Raji (cell line): ENCODE data around the gene UNKL.

Experiments
- POLR2A ChIP-seq: IDR thresholded peaks from 2 replicates; pipeline ENCODE4 v1.6.1; 2011; ENCODE audit warnings: low read depth, low read length, control low read depth; ENCODE audit not compliant: insufficient read depth

The UNKL gene

DNA sequence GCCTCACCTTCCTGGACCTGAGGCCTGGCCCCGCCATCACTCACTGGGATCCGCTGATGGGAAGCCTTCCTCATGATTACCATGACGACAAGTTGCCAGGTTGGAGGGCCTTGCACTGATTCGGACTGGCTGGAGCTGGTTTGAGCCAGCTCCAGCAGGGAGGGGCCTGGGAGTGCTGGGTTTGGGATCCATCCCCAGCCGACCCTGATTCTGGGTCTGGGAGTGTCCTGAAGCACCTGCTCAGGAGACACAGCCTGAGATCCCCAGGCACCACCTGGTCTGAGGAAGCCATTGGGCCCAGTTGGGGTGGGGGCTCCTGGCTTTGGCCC, 86.9 kb downstream of the UNKL start:
- no peak for TF ChIP-seq POLR2A

DNA sequence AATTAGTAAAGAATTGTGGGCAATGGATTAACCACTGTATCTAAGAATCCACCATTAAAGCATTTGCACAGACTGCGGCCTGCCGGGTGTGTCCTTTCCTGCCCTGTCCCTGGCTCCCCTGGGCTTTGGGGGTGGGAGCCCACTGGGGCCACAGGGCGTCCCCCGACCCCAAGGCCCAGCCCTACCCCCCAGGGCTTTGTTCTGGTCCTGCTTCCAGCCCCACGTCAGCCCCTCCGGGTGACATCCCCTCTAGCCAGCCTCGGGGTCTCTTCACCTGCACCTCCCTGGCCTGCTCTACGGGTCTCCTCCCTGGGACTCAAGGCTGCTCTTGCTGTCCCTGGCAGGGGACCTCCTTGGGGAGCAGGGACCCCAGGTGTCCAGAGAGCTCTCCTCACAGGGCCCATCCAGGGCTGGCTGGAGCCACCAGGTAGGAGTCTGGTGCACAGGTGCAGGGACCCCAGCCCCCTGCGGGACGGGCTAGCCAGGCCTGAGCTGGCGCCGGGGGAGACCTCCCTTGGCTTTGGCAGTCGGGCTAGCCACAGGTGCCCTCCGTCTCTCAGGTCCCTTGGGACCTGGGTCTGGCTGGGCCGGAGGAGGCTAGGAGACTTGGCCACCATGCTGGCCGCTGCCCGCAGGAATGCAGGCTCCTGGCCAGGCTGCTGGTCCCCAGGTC, 87.4 kb downstream of the UNKL start:
- no peak for TF ChIP-seq POLR2A

DNA sequence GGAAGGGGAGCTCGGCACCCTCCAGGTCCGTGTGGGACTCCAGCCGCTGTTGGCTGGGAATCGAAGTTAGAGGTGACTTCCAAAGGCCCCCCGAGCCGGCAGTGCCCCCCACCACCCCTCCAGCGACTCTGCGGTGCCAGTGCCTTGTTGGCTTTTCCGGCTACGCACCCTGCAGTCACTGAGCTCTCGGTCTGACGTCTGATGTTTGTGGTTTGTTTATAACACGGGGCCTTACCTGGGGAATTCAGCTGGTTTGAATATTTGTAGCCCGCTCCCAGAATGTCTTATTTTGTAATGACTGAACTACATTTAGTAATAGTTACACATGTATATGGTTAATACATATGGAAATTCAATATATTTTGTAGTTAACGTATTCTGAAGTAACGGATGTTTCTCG, 88.1 kb downstream of the UNKL start:
- no peak for TF ChIP-seq POLR2A

DNA sequence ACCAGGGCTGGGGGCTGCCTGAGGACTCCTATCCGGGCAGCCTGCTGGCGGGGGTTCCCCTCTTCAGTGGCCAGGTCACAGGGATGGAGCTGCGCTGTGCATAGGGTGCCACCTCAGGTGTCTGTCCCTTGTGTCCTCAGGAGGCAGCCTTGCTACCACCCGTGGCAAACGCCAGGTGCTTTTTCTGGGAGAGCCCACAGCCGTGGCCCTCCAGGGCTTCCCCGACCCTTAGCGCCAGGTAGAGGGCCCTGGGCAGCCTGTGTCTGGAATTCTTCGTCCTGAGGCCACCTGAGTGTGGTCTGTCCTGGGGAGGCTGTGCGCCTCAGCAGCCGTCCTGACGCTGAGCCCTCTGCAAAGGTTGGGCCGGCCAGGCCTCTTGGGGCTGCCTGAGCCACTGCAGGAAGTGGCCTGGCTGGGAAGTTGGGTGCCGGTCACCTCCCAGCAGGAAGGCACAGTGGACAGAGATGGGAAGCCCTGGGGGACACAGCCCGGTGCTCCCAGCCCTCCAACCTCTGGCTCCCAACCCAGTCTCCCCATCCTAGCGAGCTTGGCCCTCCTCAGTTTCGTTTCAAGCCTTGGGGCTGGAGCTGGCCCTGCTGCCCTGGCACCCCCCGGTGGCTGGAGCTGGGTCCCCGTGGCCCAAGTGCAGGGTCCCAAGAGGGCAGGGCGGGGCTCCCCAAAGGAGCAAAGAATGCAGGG, 88.7 kb downstream of the UNKL start:
- TF ChIP-seq POLR2A, result no peak

DNA sequence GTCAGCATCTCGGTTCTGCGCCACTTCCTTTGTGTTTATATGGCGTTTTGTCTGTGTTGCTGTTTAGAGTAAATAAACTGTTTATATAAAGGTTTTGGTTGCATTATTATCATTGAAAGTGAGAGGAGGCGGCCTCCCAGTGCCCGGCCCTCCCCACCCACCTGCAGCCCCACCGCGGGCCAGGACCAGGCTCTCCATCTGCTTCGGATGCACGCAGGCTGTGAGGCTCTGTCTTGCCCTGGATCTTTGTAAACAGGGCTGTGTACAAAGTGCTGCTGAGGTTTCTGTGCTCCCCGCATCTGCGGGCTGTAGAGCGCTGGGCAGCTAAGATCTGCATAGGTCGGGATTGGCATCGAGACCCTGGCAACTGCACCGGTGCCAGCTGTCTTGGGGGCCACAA, 89.2 kb downstream of the UNKL start:
- no peak for TF ChIP-seq POLR2A

GRCh38 chr16:1324286-1324826, 90.1 kb downstream of the UNKL start:
- TF ChIP-seq POLR2A, result no peak

- TF ChIP-seq POLR2A, result no peak
Measured at GRCh38 chr16:1323296-1324239, 90.9 kb downstream of the UNKL start.

- no peak for TF ChIP-seq POLR2A
Measured at GRCh38 chr16:1322407-1322806, 92.1 kb downstream of the UNKL start.

DNA sequence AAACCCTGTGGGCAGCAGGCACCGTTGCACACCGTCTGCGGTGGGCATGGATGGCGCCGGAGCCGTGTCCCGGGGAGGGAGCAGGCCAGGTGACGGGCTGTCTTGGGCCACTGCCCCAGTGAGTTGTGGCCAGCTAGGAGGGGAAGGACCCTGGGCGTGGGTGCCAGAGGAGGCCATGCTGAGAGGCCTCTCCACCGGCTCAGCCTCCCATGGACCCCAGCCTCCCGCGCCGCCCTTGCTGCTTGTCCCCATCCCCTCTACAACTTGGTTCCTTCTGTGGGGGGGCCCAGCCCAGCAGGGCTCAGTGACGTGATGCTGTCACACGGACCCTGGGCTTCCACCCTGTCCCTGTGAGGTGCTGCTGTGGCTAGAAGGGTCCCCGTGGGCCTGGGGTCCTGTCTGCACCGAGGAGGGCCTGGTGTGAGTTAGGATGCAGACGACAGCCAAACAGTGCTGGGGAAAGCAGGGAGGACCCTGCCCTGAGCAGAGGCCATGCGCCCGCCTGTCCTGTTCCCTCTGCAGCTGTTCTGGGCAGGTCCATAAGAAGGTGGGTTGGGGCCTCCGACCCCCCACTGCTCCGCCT, 93.8 kb downstream of the UNKL start:
- no peak for TF ChIP-seq POLR2A

- no peak for TF ChIP-seq POLR2A
Measured at GRCh38 chr16:1320097-1320496, 94.4 kb downstream of the UNKL start.

GRCh38 chr16:1319041-1319440, 95.5 kb downstream of the UNKL start:
- TF ChIP-seq POLR2A, result no peak

- TF ChIP-seq POLR2A, result no peak
Measured at GRCh38 chr16:1318268-1318545, 96.3 kb downstream of the UNKL start.

- TF ChIP-seq POLR2A, result no peak
Measured at GRCh38 chr16:1317479-1318267, 96.8 kb downstream of the UNKL start.

DNA sequence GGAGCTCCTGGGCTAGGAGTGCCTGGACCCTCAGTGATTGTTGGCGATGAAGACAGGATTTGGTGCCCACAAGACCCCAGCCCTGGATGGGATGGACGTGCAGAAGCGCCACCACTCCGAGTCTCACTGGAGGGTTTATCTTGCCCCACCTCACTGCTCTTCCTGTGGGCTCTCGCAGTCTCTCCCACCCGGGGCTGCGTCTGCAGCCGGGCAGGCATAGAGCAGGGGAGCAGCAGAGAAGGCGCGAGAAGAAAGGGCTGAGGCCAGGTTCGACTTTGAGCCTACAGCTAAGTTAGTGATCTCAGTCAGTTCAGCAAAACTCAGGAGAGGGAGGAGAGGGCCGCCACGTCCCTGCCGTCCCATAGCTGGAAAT, 98.5 kb downstream of the UNKL start:
- no peak for TF ChIP-seq POLR2A
